PC-3 (cell line): Measurements from ENCODE around the gene TRIM26.

Experiments used
- CTCF ChIP-seq: fragments of 300-600 bp; sonication (generic); conservative IDR thresholded peaks from 2 replicates; pipeline ENCODE4 v1.5.1; 2017; ENCODE audit warnings: antibody characterized with exemption, low read depth, mild to moderate bottlenecking, low read length
- EZH2 ChIP-seq: fragments of 300-600 bp; sonication (generic); IDR thresholded peaks from one replicate; pipeline ENCODE4 v1.6.1; 2017; ENCODE audit warnings: antibody characterized with exemption, mild to moderate bottlenecking, low read length; ENCODE audit not compliant: unreplicated experiment
- EZH2phosphoT487 ChIP-seq: fragments of 300-600 bp; sonication (generic); IDR thresholded peaks from 2 replicates; pipeline ENCODE4 v1.6.1; 2018; ENCODE audit warnings: mild to moderate bottlenecking, antibody characterized with exemption, low read length, borderline replicate concordance

- TF ChIP-seq CTCF (no peak), EZH2phosphoT487 (no peak), EZH2 (no peak)
Observed at GRCh38 chr6:30184417-30185031, 28.7 kb downstream of the TRIM26 start.
